ENCODE data around the gene FHIP2A.

DNA sequence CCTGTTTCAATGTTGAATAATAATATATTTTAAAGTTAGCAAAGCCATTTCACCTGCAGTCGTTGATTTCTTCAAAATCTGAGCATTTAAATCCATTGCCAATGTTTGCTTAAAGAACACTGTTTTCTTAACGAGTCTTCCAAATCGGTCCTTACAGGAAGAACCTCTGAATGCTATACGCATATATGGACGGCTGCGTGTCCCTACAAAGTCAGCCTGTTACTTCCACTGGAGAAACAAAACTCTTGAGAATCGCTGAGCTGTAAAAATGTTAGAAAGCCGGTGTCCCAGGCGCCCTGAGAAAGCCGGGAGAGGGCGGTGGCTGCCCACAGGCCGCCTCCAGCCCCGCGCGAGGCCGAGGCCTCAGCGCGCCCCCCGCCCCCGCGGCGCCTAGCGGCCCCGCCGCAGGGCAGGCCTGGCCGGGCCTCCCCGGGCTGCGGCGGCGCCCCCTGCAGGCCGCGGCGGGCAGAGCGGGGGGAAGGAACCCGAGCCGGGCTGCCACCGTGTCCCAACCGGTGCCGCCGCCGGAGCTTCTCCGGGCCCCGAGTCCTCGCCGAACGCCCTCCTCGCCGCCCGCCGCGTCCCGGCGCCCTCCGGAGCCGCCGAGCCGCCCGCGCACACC lies at the start of gene FHIP2A:
- TF ChIP-seq, protein P1, sequence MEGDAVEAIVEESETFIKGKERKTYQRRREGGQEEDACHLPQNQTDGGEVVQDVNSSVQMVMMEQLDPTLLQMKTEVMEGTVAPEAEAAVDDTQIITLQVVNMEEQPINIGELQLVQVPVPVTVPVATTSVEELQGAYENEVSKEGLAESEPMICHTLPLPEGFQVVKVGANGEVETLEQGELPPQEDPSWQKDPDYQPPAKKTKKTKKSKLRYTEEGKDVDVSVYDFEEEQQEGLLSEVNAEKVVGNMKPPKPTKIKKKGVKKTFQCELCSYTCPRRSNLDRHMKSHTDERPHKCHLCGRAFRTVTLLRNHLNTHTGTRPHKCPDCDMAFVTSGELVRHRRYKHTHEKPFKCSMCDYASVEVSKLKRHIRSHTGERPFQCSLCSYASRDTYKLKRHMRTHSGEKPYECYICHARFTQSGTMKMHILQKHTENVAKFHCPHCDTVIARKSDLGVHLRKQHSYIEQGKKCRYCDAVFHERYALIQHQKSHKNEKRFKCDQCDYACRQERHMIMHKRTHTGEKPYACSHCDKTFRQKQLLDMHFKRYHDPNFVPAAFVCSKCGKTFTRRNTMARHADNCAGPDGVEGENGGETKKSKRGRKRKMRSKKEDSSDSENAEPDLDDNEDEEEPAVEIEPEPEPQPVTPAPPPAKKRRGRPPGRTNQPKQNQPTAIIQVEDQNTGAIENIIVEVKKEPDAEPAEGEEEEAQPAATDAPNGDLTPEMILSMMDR (IDR thresholded peaks at IDR 0.05; ENCODE audit: poor library complexity, severe bottlenecking): peak; percentile 73
- TF ChIP-seq EZH2 (IDR thresholded peaks at IDR 0.05; ENCODE audit: borderline replicate concordance, insufficient read depth, low read length, poor library complexity, severe bottlenecking): no peak
- TF ChIP-seq POLR2AphosphoS5 (IDR thresholded peaks at IDR 0.05): peak; percentile 68
- TF ChIP-seq MXI1 (conservative IDR thresholded peaks at IDR 0.05; ENCODE audit: poor library complexity, severe bottlenecking): no peak
- no peak for TF ChIP-seq TAF1 (IDR thresholded peaks at IDR 0.05; ENCODE audit: low read depth)
- TF ChIP-seq, protein P2, sequence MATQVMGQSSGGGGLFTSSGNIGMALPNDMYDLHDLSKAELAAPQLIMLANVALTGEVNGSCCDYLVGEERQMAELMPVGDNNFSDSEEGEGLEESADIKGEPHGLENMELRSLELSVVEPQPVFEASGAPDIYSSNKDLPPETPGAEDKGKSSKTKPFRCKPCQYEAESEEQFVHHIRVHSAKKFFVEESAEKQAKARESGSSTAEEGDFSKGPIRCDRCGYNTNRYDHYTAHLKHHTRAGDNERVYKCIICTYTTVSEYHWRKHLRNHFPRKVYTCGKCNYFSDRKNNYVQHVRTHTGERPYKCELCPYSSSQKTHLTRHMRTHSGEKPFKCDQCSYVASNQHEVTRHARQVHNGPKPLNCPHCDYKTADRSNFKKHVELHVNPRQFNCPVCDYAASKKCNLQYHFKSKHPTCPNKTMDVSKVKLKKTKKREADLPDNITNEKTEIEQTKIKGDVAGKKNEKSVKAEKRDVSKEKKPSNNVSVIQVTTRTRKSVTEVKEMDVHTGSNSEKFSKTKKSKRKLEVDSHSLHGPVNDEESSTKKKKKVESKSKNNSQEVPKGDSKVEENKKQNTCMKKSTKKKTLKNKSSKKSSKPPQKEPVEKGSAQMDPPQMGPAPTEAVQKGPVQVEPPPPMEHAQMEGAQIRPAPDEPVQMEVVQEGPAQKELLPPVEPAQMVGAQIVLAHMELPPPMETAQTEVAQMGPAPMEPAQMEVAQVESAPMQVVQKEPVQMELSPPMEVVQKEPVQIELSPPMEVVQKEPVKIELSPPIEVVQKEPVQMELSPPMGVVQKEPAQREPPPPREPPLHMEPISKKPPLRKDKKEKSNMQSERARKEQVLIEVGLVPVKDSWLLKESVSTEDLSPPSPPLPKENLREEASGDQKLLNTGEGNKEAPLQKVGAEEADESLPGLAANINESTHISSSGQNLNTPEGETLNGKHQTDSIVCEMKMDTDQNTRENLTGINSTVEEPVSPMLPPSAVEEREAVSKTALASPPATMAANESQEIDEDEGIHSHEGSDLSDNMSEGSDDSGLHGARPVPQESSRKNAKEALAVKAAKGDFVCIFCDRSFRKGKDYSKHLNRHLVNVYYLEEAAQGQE (IDR thresholded peaks at IDR 0.05; ENCODE audit: borderline replicate concordance): no peak
